GM13977 (cell line): ENCODE data around the gene LMNTD1.

Source experiments
- DNase-seq: peaks from one replicate; pipeline ENCODE4 v3.0.0; 2012; ENCODE audit warnings: low spot score
- CTCF ChIP-seq: IDR thresholded peaks from 2 replicates; pipeline ENCODE4 v1.5.1; 2012; ENCODE audit warnings: mild to moderate bottlenecking, control low read depth; ENCODE audit not compliant: insufficient read depth; ENCODE audit errors: extremely low read depth, missing control alignments
- in situ Hi-C: fragments of 300-500 bp; cut with MboI; formaldehyde crosslinking; loops from one replicate; pipeline ENCODE4 v1.12.0; 2022; ENCODE audit warnings: low sequenced_read_pairs, low pct_unique_long_range_greater_than_20kb, mixed read lengths, inconsistent platforms; ENCODE audit not compliant: unreplicated experiment

Gene LMNTD1

GRCh38 chr12:25587346-25587745 lies 34.3 kb upstream of the LMNTD1 start:
- no peak for TF ChIP-seq CTCF
- no peak for DNase-seq
- in situ Hi-C loops = no loop called here

- in situ Hi-C loops = no loop called here
- TF ChIP-seq CTCF = no peak
- no peak for DNase-seq
Observed at GRCh38 chr12:25585662-25586061, 32.6 kb upstream of the LMNTD1 start.

DNA sequence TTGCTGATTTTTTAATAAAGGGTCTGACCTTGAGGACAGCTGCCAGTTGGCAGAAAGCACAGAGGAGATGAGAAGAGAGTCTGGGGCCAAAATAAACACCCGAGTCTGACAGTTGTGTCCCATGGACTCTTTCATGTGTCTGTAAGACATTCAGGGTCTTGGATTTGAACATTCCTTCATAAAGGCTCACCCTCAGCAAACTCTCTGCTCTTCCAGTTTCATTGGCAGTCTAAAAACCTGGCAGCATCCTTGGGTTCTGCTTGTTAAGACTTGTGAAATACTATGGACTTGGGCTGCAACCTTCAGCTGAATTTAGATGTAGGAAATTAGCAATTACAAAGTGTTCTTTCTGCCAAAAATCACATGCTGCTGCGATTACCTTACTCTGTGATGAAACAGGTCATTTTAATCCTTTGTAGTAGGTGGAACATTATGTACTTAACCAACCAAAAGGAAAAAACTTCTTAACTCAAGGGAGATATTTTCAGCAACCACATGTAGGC lies 32.0 kb upstream of the LMNTD1 start:
- no peak for TF ChIP-seq CTCF
- DNase-seq = no peak
- in situ Hi-C loops = no loop called here

DNA sequence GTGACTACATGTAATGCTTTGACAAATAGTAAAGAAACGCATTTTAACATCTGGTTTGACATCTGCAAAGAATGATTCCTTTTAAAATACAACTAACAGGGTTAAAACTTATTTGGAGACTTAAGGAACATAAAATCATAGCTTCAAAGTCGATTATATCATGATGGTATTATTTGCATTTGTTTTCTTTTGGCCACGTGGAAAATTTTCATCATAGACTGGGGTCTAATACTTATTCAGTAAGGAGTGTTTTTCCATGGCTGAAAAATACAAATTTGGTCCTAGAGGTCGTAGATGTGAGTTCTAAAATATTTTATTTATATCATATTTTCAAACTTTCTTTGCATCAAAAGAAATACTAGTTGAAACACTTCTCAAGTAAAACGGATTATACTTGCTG lies 31.5 kb upstream of the LMNTD1 start:
- TF ChIP-seq CTCF = no peak
- no peak for DNase-seq
- in situ Hi-C loops = no loop called here

DNA sequence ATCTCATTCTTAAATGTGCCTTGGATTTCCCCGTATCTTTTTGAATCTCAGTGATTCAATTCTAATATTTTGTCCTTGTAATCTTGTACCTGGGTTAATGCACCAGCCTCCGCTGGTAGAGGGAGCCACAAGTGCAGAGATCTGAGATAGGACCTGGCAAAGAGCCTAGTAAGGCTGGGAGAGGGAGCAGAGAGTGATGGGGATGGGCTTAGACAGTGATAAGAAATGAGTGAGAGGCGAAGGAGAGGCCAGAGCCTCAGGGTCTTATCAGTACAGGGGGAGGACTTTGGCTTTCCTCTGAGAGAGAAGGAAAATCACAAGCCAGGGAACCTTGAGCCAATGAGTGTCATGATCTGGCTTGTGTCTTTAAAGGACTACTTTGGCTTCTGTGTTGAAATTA lies 30.5 kb upstream of the LMNTD1 start:
- no peak for DNase-seq
- in situ Hi-C loops = no loop called here

DNA sequence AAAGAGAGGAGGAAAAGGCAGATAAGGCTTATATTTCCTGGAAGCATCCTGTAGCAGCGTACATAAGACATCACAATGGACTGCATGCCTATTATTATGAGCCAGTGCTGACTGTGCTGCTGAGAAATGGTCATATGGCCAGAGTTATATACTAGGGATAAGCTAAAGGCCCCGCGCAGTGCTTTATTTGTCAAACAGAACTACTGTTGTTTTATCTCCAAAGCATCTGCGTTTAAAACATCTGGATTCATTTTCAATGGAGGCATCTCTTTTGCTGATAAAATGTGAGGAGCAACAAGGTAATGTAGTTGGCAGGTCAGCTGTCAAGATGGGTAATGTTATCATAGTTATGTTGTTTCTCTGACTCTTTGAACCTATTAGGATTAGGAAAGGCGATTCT lies 28.0 kb upstream of the LMNTD1 start:
- in situ Hi-C loops = no loop called here
- no peak for TF ChIP-seq CTCF
- no peak for DNase-seq

More for the DNA sequence above, 30.5 kb upstream of the LMNTD1 start:
- TF ChIP-seq CTCF = no peak
